Trophoblast cell (in vitro differentiated cells and primary cell): ENCODE results near the gene MON2.
"Not testable (repeated sequence)": the region's sequence is repeated elsewhere in the genome, so short reads cannot be mapped to it uniquely, and the experiment has no call there.

Experiments
- DNase-seq, 2 donors: peaks; one replicate each; pipeline ENCODE4 v3.0.0-alpha.2; 2016
- H2AFZ ChIP-seq: 2 replicates; pipeline ENCODE4 v1.6.1; 2013; ENCODE audit warnings: low read length, moderate library complexity, mild to moderate bottlenecking; ENCODE audit not compliant: insufficient read depth, poor library complexity
- H2AK5ac ChIP-seq: 2 replicates; pipeline ENCODE4 v1.6.1; 2013; ENCODE audit warnings: mild to moderate bottlenecking, low read length
- H2BK120ac ChIP-seq: 2 replicates; pipeline ENCODE4 v1.6.1; 2013; ENCODE audit warnings: low read length, mild to moderate bottlenecking, moderate library complexity; ENCODE audit not compliant: insufficient read depth, poor library complexity
- H2BK12ac ChIP-seq: 2 replicates; pipeline ENCODE4 v1.6.1; 2013; ENCODE audit warnings: mild to moderate bottlenecking, low read length, moderate library complexity
- H2BK5ac ChIP-seq: 2 replicates; pipeline ENCODE4 v1.6.1; 2013; ENCODE audit warnings: low read length, low read depth, moderate library complexity, mild to moderate bottlenecking; ENCODE audit not compliant: poor library complexity
- H3K14ac ChIP-seq: 2 replicates; pipeline ENCODE4 v1.6.1; 2013; ENCODE audit warnings: mild to moderate bottlenecking, low read length
- H3K18ac ChIP-seq: 2 replicates; pipeline ENCODE4 v1.6.1; 2013; ENCODE audit warnings: mild to moderate bottlenecking, low read length
- H3K23ac ChIP-seq: 2 replicates; pipeline ENCODE4 v1.6.1; 2013; ENCODE audit warnings: low read length
- H3K27ac ChIP-seq: 2 replicates; pipeline ENCODE4 v1.5.1; 2013; ENCODE audit warnings: low read depth, mild to moderate bottlenecking, inconsistent platforms, low read length, moderate library complexity
- H3K27me3 ChIP-seq: 2 replicates; pipeline ENCODE4 v1.6.1; 2013; ENCODE audit warnings: inconsistent platforms, mild to moderate bottlenecking, low read length, moderate library complexity; ENCODE audit not compliant: insufficient read depth
- H3K36me3 ChIP-seq, 2 experiments: 1 replicate in 1 of 2; 2 replicates in 1 of 2; pipeline ENCODE4 v1.6.1; 2013; ENCODE audit warnings: low read length in 2 of 2, mild to moderate bottlenecking in 2 of 2, moderate library complexity in 1 of 2; ENCODE audit not compliant: insufficient read depth in 2 of 2, control insufficient read depth in 1 of 2
- H3K4ac ChIP-seq: 2 replicates; pipeline ENCODE4 v1.6.1; 2013; ENCODE audit warnings: low read depth, mild to moderate bottlenecking, low read length, moderate library complexity
- H3K4me1 ChIP-seq, 2 experiments: 1 replicate in 1 of 2; 2 replicates in 1 of 2; pipeline ENCODE4 v1.6.1; 2013; ENCODE audit warnings: low read length in 2 of 2, mild to moderate bottlenecking in 2 of 2, moderate library complexity in 1 of 2; ENCODE audit not compliant: insufficient read depth in 2 of 2, control insufficient read depth in 1 of 2
- H3K4me2 ChIP-seq: 2 replicates; pipeline ENCODE4 v1.6.1; 2013; ENCODE audit warnings: inconsistent platforms, mild to moderate bottlenecking, low read length, moderate library complexity
- H3K4me3 ChIP-seq: 2 replicates; pipeline ENCODE4 v1.5.1; 2013; ENCODE audit warnings: mild to moderate bottlenecking, low read depth, low read length, inconsistent platforms
- H3K79me1 ChIP-seq: one replicate; pipeline ENCODE4 v1.6.1; 2013; ENCODE audit warnings: low read length
- H3K79me2 ChIP-seq: 2 replicates; pipeline ENCODE4 v1.6.1; 2013; ENCODE audit warnings: low read length, mild to moderate bottlenecking; ENCODE audit not compliant: control insufficient read depth, insufficient read depth, poor library complexity
- H3K9ac ChIP-seq: 2 replicates; pipeline ENCODE4 v1.6.1; 2013; ENCODE audit warnings: mild to moderate bottlenecking, low read length
- H3K9me3 ChIP-seq: 2 replicates; pipeline ENCODE4 v1.6.1; 2013; ENCODE audit warnings: low read depth, mild to moderate bottlenecking, control low read depth, inconsistent platforms, low read length; ENCODE audit not compliant: insufficient read depth
- H4K12ac ChIP-seq: 2 replicates; pipeline ENCODE4 v1.6.1; 2013; ENCODE audit warnings: low read depth, mild to moderate bottlenecking, low read length, moderate library complexity
- H4K8ac ChIP-seq: 2 replicates; pipeline ENCODE4 v1.6.1; 2013; ENCODE audit warnings: low read depth, mild to moderate bottlenecking, low read length, moderate library complexity
- H4K91ac ChIP-seq: one replicate; pipeline ENCODE4 v1.6.1; 2013; ENCODE audit warnings: low read depth, mild to moderate bottlenecking, low read length, moderate library complexity
- WGBS: extraction: QIAGEN DNeasy Blood & Tissue Kit; methylation state at CpG from one replicate; pipeline ENCODE4 v1.1.7; 2013; ENCODE audit warnings: missing lambda C conversion rate; ENCODE audit not compliant: insufficient read length, insufficient coverage; ENCODE audit errors: extremely low coverage; 5-methylcytosine and 5-hydroxymethylcytosine counted together

Gene MON2

DNA sequence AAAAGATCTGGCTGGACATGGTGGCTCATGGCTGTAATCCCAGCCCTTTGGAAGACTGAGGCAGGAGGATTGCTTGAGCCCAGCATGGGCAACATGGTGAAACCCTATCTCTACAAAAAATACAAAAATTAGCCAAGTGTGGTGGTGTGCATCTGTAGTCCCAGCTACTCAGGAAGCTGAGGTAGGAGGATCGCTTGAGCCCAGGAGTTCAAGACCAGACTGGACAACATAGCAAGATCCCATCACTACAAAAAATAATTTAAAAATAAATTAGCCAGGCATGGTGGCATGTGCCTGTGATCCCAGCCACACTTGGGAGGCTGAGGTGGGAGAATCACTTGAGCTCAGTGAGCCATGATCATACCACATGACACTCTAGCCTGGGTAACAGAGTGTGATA lies 92.7 kb downstream of the MON2 start:
- H3K4ac ChIP-seq, H3K18ac ChIP-seq, H3K14ac ChIP-seq, H3K4me1 ChIP-seq, H3K9ac ChIP-seq, H3K79me2 ChIP-seq, H4K12ac ChIP-seq, H4K8ac ChIP-seq, H3K4me3 ChIP-seq, H3K79me1 ChIP-seq, H4K91ac ChIP-seq, H2BK5ac ChIP-seq, H3K23ac ChIP-seq, H2BK12ac ChIP-seq, H2BK120ac ChIP-seq, H3K27me3 ChIP-seq, H3K4me2 ChIP-seq, H3K27ac ChIP-seq, H3K9me3 ChIP-seq, H2AFZ ChIP-seq, DNase-seq, H2AK5ac ChIP-seq: not testable (repeated sequence)
- WGBS: no CpG with 5 or more reads among the region's 1 CpG
- H3K36me3 ChIP-seq: peaks cover 14 to 16% of the 10 kb centered on the region in 2 experiments

GRCh38 chr12:62562846-62563245 lies 96.2 kb downstream of the MON2 start:
- DNase-seq: no peak
- H3K4me2 ChIP-seq: no peak overlapping the region
- no CpG with 5 or more reads among the region's 2 CpGs for WGBS

DNA sequence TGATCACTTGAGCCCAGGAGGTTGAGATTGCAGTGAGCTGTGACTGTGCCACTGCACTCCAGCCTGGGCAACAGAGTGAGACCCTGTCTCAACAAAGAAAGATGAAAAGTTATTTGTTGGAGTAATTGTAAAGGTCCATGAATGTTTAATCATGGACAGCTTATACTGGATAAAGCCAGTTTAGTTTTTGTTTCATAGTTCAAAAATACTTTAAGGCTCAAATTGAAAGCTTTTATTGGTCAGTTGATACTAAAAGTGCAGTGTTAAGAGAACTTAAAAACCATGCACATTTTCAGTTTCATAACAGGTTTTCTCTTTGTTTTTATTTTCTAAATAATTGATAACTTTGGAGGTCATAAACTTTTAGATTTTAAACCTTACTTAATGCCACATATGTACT lies 108.4 kb downstream of the MON2 start:
- Histone ChIP-seq H2BK12ac (no peak overlapping the region), H3K4me2 (no peak overlapping the region), H4K12ac (no peak overlapping the region)

More at GRCh38 chr12:62562846-62563245, 96.2 kb downstream of the MON2 start:
- H2BK12ac ChIP-seq: no peak overlapping the region
- H3K18ac ChIP-seq: no peak overlapping the region
- no peaks in the 10 kb centered on the region for H3K27me3 ChIP-seq
- no peak overlapping the region for H3K14ac ChIP-seq
- no peak overlapping the region for H3K4me3 ChIP-seq
- H3K4ac ChIP-seq: no peak overlapping the region
- H3K36me3 ChIP-seq: peaks cover 4 to 8% of the 10 kb centered on the region in 2 experiments
- H4K91ac ChIP-seq: no peak overlapping the region
- no peak overlapping the region for H2BK120ac ChIP-seq
- H3K4me1 ChIP-seq: no peaks in the 10 kb centered on the region
- no peaks in the 10 kb centered on the region for H3K9me3 ChIP-seq
- H3K9ac ChIP-seq: no peak overlapping the region
- no peak overlapping the region for H2AFZ ChIP-seq
- no peak overlapping the region for H3K23ac ChIP-seq
- H4K8ac ChIP-seq: no peak overlapping the region
- H4K12ac ChIP-seq: no peak overlapping the region
- H2AK5ac ChIP-seq: no peak overlapping the region
- no peak overlapping the region for H3K27ac ChIP-seq
- no peaks in the 10 kb centered on the region for H3K79me2 ChIP-seq
- no peak overlapping the region for H2BK5ac ChIP-seq
- H3K79me1 ChIP-seq: no peaks in the 10 kb centered on the region

DNA sequence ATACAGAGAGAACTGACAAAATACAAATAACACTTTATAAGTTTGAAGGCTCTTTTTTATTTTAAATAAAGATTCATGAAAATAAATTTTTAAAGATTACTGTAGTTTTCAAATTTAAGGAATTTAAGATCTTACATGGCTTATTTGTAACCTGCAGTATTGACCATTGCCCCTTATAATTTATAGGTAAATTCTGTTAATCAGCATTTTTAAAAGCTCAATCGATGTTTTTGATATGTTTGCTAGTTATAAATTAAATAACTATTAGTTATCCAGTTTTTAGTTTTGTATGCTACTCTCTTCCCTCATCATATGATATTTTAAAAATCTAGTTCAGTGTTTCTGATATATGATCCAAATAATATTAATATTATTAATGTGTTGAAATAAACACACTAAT lies 109.9 kb downstream of the MON2 start:
- H2AFZ ChIP-seq: no peak overlapping the region
- H3K4me2 ChIP-seq: no peak overlapping the region
- H3K23ac ChIP-seq: no peak overlapping the region
- no peaks in the 10 kb centered on the region for H3K79me1 ChIP-seq
- H3K36me3 ChIP-seq: peaks cover 3 to 5% of the 10 kb centered on the region in 2 experiments
- no peak overlapping the region for H2BK5ac ChIP-seq
- H2AK5ac ChIP-seq: no peak overlapping the region
- H3K14ac ChIP-seq: no peak overlapping the region
- DNase-seq: no peak
- no peak overlapping the region for H4K91ac ChIP-seq
- H3K9ac ChIP-seq: no peak overlapping the region
- no peaks in the 10 kb centered on the region for H3K9me3 ChIP-seq
- H3K4ac ChIP-seq: no peak overlapping the region
- no peaks in the 10 kb centered on the region for H3K4me1 ChIP-seq
- H3K27ac ChIP-seq: no peak overlapping the region
- H2BK12ac ChIP-seq: no peak overlapping the region
- no peak overlapping the region for H3K18ac ChIP-seq
- H2BK120ac ChIP-seq: no peak overlapping the region
- H4K12ac ChIP-seq: no peak overlapping the region
- H3K4me3 ChIP-seq: no peak overlapping the region
- WGBS: no CpG with 5 or more reads among the region's 1 CpG
- H3K79me2 ChIP-seq: no peaks in the 10 kb centered on the region
- H4K8ac ChIP-seq: no peak overlapping the region
- no peaks in the 10 kb centered on the region for H3K27me3 ChIP-seq

More for the DNA sequence above, 108.4 kb downstream of the MON2 start:
- Histone ChIP-seq H3K4me3 (no peak overlapping the region), H2AFZ (no peak overlapping the region), H3K27me3 (no peaks in the 10 kb centered on the region), H2AK5ac (no peak overlapping the region), H3K18ac (no peak overlapping the region), H2BK120ac (no peak overlapping the region), H3K36me3 (peaks cover 3 to 5% of the 10 kb centered on the region in 2 experiments), H4K91ac (no peak overlapping the region), H3K79me1 (no peaks in the 10 kb centered on the region), H3K9ac (no peak overlapping the region), H3K4ac (no peak overlapping the region), H3K27ac (no peak overlapping the region), H3K9me3 (no peaks in the 10 kb centered on the region), H3K79me2 (no peaks in the 10 kb centered on the region), H4K8ac (no peak overlapping the region), H3K14ac (no peak overlapping the region), H3K23ac (no peak overlapping the region), H2BK5ac (no peak overlapping the region), H3K4me1 (no peaks in the 10 kb centered on the region)
- no peak for DNase-seq
